Neural progenitor cell (in vitro differentiated cells): ENCODE data around the gene CENPP. TPM values are rescaled to one million over a fixed set of nuclear protein-coding genes. Genes with fewer than 3 reads are reported as not detected.

Experiments
- DNase-seq: peaks from one replicate; pipeline ENCODE4 v3.0.0-alpha.2; 2016; ENCODE audit warnings: low spot score
- H2AFZ ChIP-seq: fragments of 200-600 bp; sonication (generic); replicated peaks from 2 replicates; pipeline ENCODE4 v1.6.1; 2016; ENCODE audit warnings: antibody characterized with exemption
- H3F3A ChIP-seq: fragments of 200-600 bp; sonication (generic); 2 replicates; pipeline ENCODE4 v1.6.1; 2016; ENCODE audit warnings: antibody characterized with exemption, low read depth
- H3K27ac ChIP-seq: fragments of 200-600 bp; sonication (generic); 2 replicates; pipeline ENCODE4 v1.5.1; 2016; ENCODE audit warnings: mild to moderate bottlenecking
- H3K27me3 ChIP-seq: fragments of 200-600 bp; sonication (generic); 2 replicates; pipeline ENCODE4 v1.6.1; 2016; ENCODE audit warnings: mild to moderate bottlenecking, moderate library complexity
- H3K36me3 ChIP-seq: fragments of 200-600 bp; sonication (generic); 2 replicates; pipeline ENCODE4 v1.5.1; 2016
- H3K4me1 ChIP-seq: fragments of 200-600 bp; sonication (generic); 2 replicates; pipeline ENCODE4 v1.6.1; 2016; ENCODE audit warnings: mixed run types
- H3K4me2 ChIP-seq: fragments of 200-600 bp; sonication (generic); 2 replicates; pipeline ENCODE4 v1.6.1; 2016
- H3K4me3 ChIP-seq: fragments of 200-600 bp; sonication (generic); 2 replicates; pipeline ENCODE4 v1.5.1; 2016
- H3K79me2 ChIP-seq: fragments of 200-600 bp; sonication (generic); 2 replicates; pipeline ENCODE4 v1.6.1; 2016; ENCODE audit warnings: low read depth
- H3K9ac ChIP-seq: fragments of 200-600 bp; sonication (generic); 2 replicates; pipeline ENCODE4 v1.6.1; 2016
- H3K9me3 ChIP-seq: fragments of 200-600 bp; sonication (generic); 2 replicates; pipeline ENCODE4 v1.5.1; 2016; ENCODE audit warnings: low read depth
- H4K20me1 ChIP-seq: fragments of 200-600 bp; sonication (generic); 2 replicates; pipeline ENCODE4 v1.6.1; 2016; ENCODE audit warnings: low read depth
- H3K27ac Mint-ChIP-seq: 3 replicates; pipeline ENCODE4 v1.8.0; 2021; ENCODE audit warnings: mixed read lengths
- H3K27me3 Mint-ChIP-seq: 2 replicates; pipeline ENCODE4 v1.8.0; 2022; ENCODE audit warnings: low read depth, mild to moderate bottlenecking, inconsistent platforms, moderate library complexity, mixed read lengths; ENCODE audit not compliant: insufficient read depth
- H3K36me3 Mint-ChIP-seq: 3 replicates; pipeline ENCODE4 v1.8.0; 2021; ENCODE audit warnings: mixed read lengths
- H3K4me1 Mint-ChIP-seq: 3 replicates; pipeline ENCODE4 v1.8.0; 2021; ENCODE audit warnings: mixed read lengths
- H3K4me3 Mint-ChIP-seq: 3 replicates; pipeline ENCODE4 v1.8.0; 2021; ENCODE audit warnings: mild to moderate bottlenecking, moderate library complexity, mixed read lengths
- H3K9me3 Mint-ChIP-seq: 3 replicates; pipeline ENCODE4 v1.8.0; 2020; ENCODE audit warnings: mixed read lengths
- EZH2 ChIP-seq: fragments of 200-600 bp; sonication (generic); IDR thresholded peaks from 2 replicates; pipeline ENCODE4 v1.6.1; 2017; ENCODE audit warnings: antibody characterized with exemption, mild to moderate bottlenecking, moderate library complexity
- EZH2phosphoT487 ChIP-seq: fragments of 200-600 bp; sonication (generic); IDR thresholded peaks from 2 replicates; pipeline ENCODE4 v1.6.1; 2017; ENCODE audit warnings: antibody characterized with exemption
- total RNA-seq: library from RNA; depleted of rRNA; stranded (reverse); fragments of >200 nt; gene quantifications from 2 replicates; pipeline ENCODE4 v1.2.3, GENCODE V29; 2015; ENCODE audit warnings: low replicate concordance
- TF ChIP-seq, protein P1 (sequence below): fragments of 200-600 bp; sonication (generic); IDR thresholded peaks from 2 replicates; pipeline ENCODE4 v1.5.1; 2017; ENCODE audit warnings: antibody characterized with exemption, mild to moderate bottlenecking

CENPP gene
- total RNA-seq, 1 donor from 2014 or later = 10.7 TPM

- H3K36me3 Mint-ChIP-seq = peaks cover 6% of the 10 kb centered on the region
- Histone ChIP-seq H3K9me3 (no peaks in the 10 kb centered on the region), H3K9ac (no peak overlapping the region), H3K36me3 (no peaks in the 10 kb centered on the region), H3F3A (no peaks in the 10 kb centered on the region), H3K27me3 (no peaks in the 10 kb centered on the region), H3K27ac (no peak overlapping the region), H3K4me2 (no peak overlapping the region), H2AFZ (no peak overlapping the region), H3K4me3 (no peak overlapping the region), H3K4me1 (no peaks in the 10 kb centered on the region), H4K20me1 (no peaks in the 10 kb centered on the region), H3K79me2 (no peaks in the 10 kb centered on the region)
- H3K9me3 Mint-ChIP-seq = no peaks in the 10 kb centered on the region
- H3K4me1 Mint-ChIP-seq = no peaks in the 10 kb centered on the region
- no peaks in the 10 kb centered on the region for H3K27me3 Mint-ChIP-seq
- TF ChIP-seq, protein P1, sequence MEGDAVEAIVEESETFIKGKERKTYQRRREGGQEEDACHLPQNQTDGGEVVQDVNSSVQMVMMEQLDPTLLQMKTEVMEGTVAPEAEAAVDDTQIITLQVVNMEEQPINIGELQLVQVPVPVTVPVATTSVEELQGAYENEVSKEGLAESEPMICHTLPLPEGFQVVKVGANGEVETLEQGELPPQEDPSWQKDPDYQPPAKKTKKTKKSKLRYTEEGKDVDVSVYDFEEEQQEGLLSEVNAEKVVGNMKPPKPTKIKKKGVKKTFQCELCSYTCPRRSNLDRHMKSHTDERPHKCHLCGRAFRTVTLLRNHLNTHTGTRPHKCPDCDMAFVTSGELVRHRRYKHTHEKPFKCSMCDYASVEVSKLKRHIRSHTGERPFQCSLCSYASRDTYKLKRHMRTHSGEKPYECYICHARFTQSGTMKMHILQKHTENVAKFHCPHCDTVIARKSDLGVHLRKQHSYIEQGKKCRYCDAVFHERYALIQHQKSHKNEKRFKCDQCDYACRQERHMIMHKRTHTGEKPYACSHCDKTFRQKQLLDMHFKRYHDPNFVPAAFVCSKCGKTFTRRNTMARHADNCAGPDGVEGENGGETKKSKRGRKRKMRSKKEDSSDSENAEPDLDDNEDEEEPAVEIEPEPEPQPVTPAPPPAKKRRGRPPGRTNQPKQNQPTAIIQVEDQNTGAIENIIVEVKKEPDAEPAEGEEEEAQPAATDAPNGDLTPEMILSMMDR = no peak
- no peak for TF ChIP-seq EZH2phosphoT487
- TF ChIP-seq EZH2 = no peak
- H3K27ac Mint-ChIP-seq = no peak overlapping the region
- no peak for DNase-seq
- H3K4me3 Mint-ChIP-seq = no peak overlapping the region
These were observed 19.8 kb downstream of the CENPP start for GRCh38 chr9:92345582-92345981.

GRCh38 chr9:92349771-92350739 lies 24.3 kb downstream of the CENPP start:
- H3K79me2 ChIP-seq = no peaks in the 10 kb centered on the region
- H3K4me3 ChIP-seq = no peak overlapping the region
- Mint-ChIP-seq H3K4me1 (no peaks in the 10 kb centered on the region), H3K36me3 (peaks cover 10% of the 10 kb centered on the region), H3K4me3 (no peak overlapping the region), H3K27ac (no peak overlapping the region), H3K9me3 (peaks cover 4% of the 10 kb centered on the region), H3K27me3 (no peaks in the 10 kb centered on the region)
- no peaks in the 10 kb centered on the region for H3F3A ChIP-seq
- H4K20me1 ChIP-seq = no peaks in the 10 kb centered on the region
- H3K9ac ChIP-seq = no peak overlapping the region
- no peaks in the 10 kb centered on the region for H3K9me3 ChIP-seq
- H3K27ac ChIP-seq = no peak overlapping the region
- TF ChIP-seq EZH2phosphoT487 = no peak
- no peak for TF ChIP-seq EZH2
- H3K4me2 ChIP-seq = no peak overlapping the region
- DNase-seq = no peak
- no peaks in the 10 kb centered on the region for H3K4me1 ChIP-seq
- H2AFZ ChIP-seq = no peak overlapping the region
- H3K27me3 ChIP-seq = no peaks in the 10 kb centered on the region
- no peaks in the 10 kb centered on the region for H3K36me3 ChIP-seq

GRCh38 chr9:92350740-92351133 lies 25.0 kb downstream of the CENPP start:
- H3K4me1 Mint-ChIP-seq = no peaks in the 10 kb centered on the region

DNA sequence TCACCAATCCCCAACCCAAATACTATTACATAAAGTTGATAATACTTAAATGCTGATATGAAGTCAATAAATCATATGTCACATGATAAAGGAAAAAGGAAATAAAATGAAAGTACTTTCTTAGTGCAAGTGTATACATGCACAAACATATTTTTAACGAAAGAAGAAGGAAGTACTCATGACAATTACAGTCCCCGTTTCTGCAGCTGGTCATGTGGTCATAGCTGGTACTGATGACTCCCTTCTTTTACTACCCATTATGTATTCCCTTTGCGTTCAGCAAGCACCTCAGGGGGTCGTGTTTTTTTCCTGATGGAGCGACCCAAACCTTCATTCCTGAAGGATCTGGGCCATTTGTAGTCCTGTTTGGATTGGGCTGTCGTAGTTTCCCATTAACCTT lies 27.3 kb downstream of the CENPP start:
- no peak overlapping the region for H2AFZ ChIP-seq
- DNase-seq = no peak
- no peak overlapping the region for H3K4me3 ChIP-seq
- H3K4me2 ChIP-seq = no peak overlapping the region
- no peaks in the 10 kb centered on the region for H3K27me3 ChIP-seq
- no peak overlapping the region for H3K27ac Mint-ChIP-seq
- H3K4me1 Mint-ChIP-seq = no peaks in the 10 kb centered on the region
- H3K79me2 ChIP-seq = no peaks in the 10 kb centered on the region
- no peak overlapping the region for H3K9ac ChIP-seq
- no peak overlapping the region for H3K27ac ChIP-seq
- H3K36me3 ChIP-seq = no peaks in the 10 kb centered on the region
- peaks cover 5% of the 10 kb centered on the region for H3K9me3 ChIP-seq
- no peaks in the 10 kb centered on the region for H3F3A ChIP-seq
- no peaks in the 10 kb centered on the region for H3K4me1 ChIP-seq
- peaks cover 10% of the 10 kb centered on the region for H3K9me3 Mint-ChIP-seq
- peaks cover 19% of the 10 kb centered on the region for H3K36me3 Mint-ChIP-seq
- H4K20me1 ChIP-seq = no peaks in the 10 kb centered on the region
- H3K4me3 Mint-ChIP-seq = no peak overlapping the region
- no peak for TF ChIP-seq EZH2
- no peak for TF ChIP-seq EZH2phosphoT487
- TF ChIP-seq, protein P1 = no peak
- no peaks in the 10 kb centered on the region for H3K27me3 Mint-ChIP-seq

More at GRCh38 chr9:92350740-92351133, 25.0 kb downstream of the CENPP start:
- H3K9me3 ChIP-seq = no peaks in the 10 kb centered on the region
- no peaks in the 10 kb centered on the region for H3K4me1 ChIP-seq
- Mint-ChIP-seq H3K9me3 (peaks cover 4% of the 10 kb centered on the region), H3K27ac (no peak overlapping the region), H3K27me3 (no peaks in the 10 kb centered on the region), H3K36me3 (peaks cover 10% of the 10 kb centered on the region), H3K4me3 (no peak overlapping the region)
- H3F3A ChIP-seq = no peaks in the 10 kb centered on the region
- no peaks in the 10 kb centered on the region for H4K20me1 ChIP-seq
- DNase-seq = no peak
- no peak overlapping the region for H3K4me2 ChIP-seq
- no peaks in the 10 kb centered on the region for H3K79me2 ChIP-seq
- no peak overlapping the region for H3K4me3 ChIP-seq
- no peaks in the 10 kb centered on the region for H3K27me3 ChIP-seq
- no peak overlapping the region for H3K9ac ChIP-seq
- TF ChIP-seq EZH2phosphoT487 (no peak), EZH2 (no peak)
- no peak overlapping the region for H2AFZ ChIP-seq
- H3K36me3 ChIP-seq = no peaks in the 10 kb centered on the region
- H3K27ac ChIP-seq = no peak overlapping the region
